A549 (cell line): ENCODE measurements around the gene PAK2.

Experiments
- CEBPB ChIP-seq, 2 experiments: fragments of >200 bp in 1 of 2; sonication (Bioruptor Twin) in 1 of 2; formaldehyde crosslinking in 1 of 2; IDR thresholded peaks; 2 replicates each; pipeline ENCODE4 v1.6.1; 2012 to 2016
- NFE2L2 ChIP-seq: fragments of 150-350 bp; conservative IDR thresholded peaks from 2 replicates; pipeline ENCODE4 v1.6.1; 2014; ENCODE audit warnings: low read length

- TF ChIP-seq CEBPB (IDR thresholded peaks at IDR 0.05): no peak
- no peak for TF ChIP-seq NFE2L2
These were observed 82.2 kb downstream of the PAK2 start for GRCh38 chr3:196821806-196822355.
